Fibroblast of lung (primary cell): ENCODE results near the gene MDK. TPM values are rescaled to one million over a fixed set of nuclear protein-coding genes. Genes with fewer than 3 reads are reported as not detected.
A peak's percentile ranks its signal among the peaks of the same experiment; 100 is the strongest.

Experiments
- DNase-seq, 2 donors: peaks; one replicate each; pipeline versions ENCODE4 v3.0.0 to v3.0.0-alpha.2; 2010; ENCODE audit warnings: low read depth in 2 of 2
- H2AFZ ChIP-seq: 2 replicates; pipeline ENCODE4 v1.5.1; 2012; ENCODE audit warnings: low read length, control low read depth, inconsistent platforms
- H3K27ac ChIP-seq: 2 replicates; pipeline ENCODE4 v1.5.1; 2011; ENCODE audit warnings: low read length, control low read depth; ENCODE audit not compliant: insufficient read depth
- H3K27me3 ChIP-seq: 2 replicates; pipeline ENCODE4 v1.5.1; 2011; ENCODE audit warnings: mild to moderate bottlenecking, low read length; ENCODE audit not compliant: control insufficient read depth, insufficient read depth
- H3K36me3 ChIP-seq: 2 replicates; pipeline ENCODE4 v1.5.1; 2011; ENCODE audit warnings: low read length; ENCODE audit not compliant: control insufficient read depth, insufficient read depth
- H3K4me1 ChIP-seq: 2 replicates; pipeline ENCODE4 v1.5.1; 2011; ENCODE audit warnings: low read length; ENCODE audit not compliant: control insufficient read depth, insufficient read depth; ENCODE audit errors: extremely low read depth
- H3K4me2 ChIP-seq: 2 replicates; pipeline ENCODE4 v1.5.1; 2011; ENCODE audit warnings: low read length, control low read depth; ENCODE audit not compliant: insufficient read depth; ENCODE audit errors: extremely low read depth
- H3K4me3 ChIP-seq, 4 experiments: fragments of 200-600 bp in 1 of 4; sonication (generic) in 1 of 4; replicated peaks in 1 of 4; 2 replicates each; pipeline ENCODE4 v1.5.1; 2011 to 2016; ENCODE audit warnings: low read length in 4 of 4, low read depth in 3 of 4, mild to moderate bottlenecking in 3 of 4, control low read depth in 2 of 4, inconsistent platforms in 1 of 4, mixed read lengths in 1 of 4; ENCODE audit not compliant: insufficient read depth in 1 of 4; ENCODE audit errors: control extremely low read depth in 1 of 4
- H3K79me2 ChIP-seq: 2 replicates; pipeline ENCODE4 v1.5.1; 2012; ENCODE audit warnings: mild to moderate bottlenecking, low read length, inconsistent platforms; ENCODE audit not compliant: control insufficient read depth, insufficient read depth
- H3K9ac ChIP-seq: 2 replicates; pipeline ENCODE4 v1.5.1; 2011; ENCODE audit warnings: mild to moderate bottlenecking, low read length, control low read depth; ENCODE audit not compliant: insufficient read depth
- H3K9me3 ChIP-seq: 2 replicates; pipeline ENCODE4 v1.5.1; 2012; ENCODE audit warnings: low read depth, low read length; ENCODE audit not compliant: control insufficient read depth, insufficient read depth
- H4K20me1 ChIP-seq: 2 replicates; pipeline ENCODE4 v1.5.1; 2011; ENCODE audit warnings: low read length; ENCODE audit not compliant: control insufficient read depth, insufficient read depth; ENCODE audit errors: extremely low read depth
- CTCF ChIP-seq, 2 donors: IDR thresholded peaks in 1 of 2; conservative IDR thresholded peaks in 1 of 2; 1 replicate in 1 of 2; 2 replicates in 1 of 2; pipeline ENCODE4 v1.5.1; 2011 to 2012; ENCODE audit warnings: low read length in 2 of 2, control low read depth in 1 of 2, inconsistent platforms in 1 of 2, low read depth in 1 of 2, mild to moderate bottlenecking in 1 of 2
- EZH2 ChIP-seq: IDR thresholded peaks from 2 replicates; pipeline ENCODE4 v1.5.1; 2012; ENCODE audit warnings: low read length, control low read depth, mild to moderate bottlenecking; ENCODE audit errors: missing control alignments
- polyA plus RNA-seq, 2 donors: library from polyadenylated mRNA; depleted of rRNA in 1 of 2; stranded (reverse) in 1 of 2; unstranded in 1 of 2; fragments of >200 nt; gene quantifications; 2 replicates each; pipeline ENCODE4 v1.2.1, GENCODE V29; 2011 to 2012; ENCODE audit warnings: missing spikeins in 1 of 2
- total RNA-seq: library from RNA; depleted of rRNA; stranded (reverse); fragments of >200 nt; gene quantifications from 2 replicates; pipeline ENCODE4 v1.2.1, GENCODE V29; 2014

MDK gene
- total and polyA plus RNA-seq, 2 donors (not counting 1 experiment from before 2014, with no cell fraction given): 44.6 to 131 TPM

- TF ChIP-seq EZH2 (no peak), CTCF (conservative IDR thresholded peaks at IDR 0.05 in 1 of 2, IDR thresholded peaks at IDR 0.05 in 1 of 2; ENCODE audit: low read depth in 1 of 2, low read length in 2 of 2) (no peak)
- peaks cover 5% of the 10 kb centered on the region for H3K4me1 ChIP-seq
- H2AFZ ChIP-seq: no peak overlapping the region
These were observed 11.2 kb downstream of the MDK start for GRCh38 chr11:46392421-46393230.

GRCh38 chr11:46393231-46393616 is 11.8 kb downstream of the MDK start:
- H3K27ac ChIP-seq: no peak overlapping the region
- TF ChIP-seq CTCF (conservative IDR thresholded peaks at IDR 0.05 in 1 of 2, IDR thresholded peaks at IDR 0.05 in 1 of 2; ENCODE audit: low read depth in 1 of 2, low read length in 2 of 2) (no peak), EZH2 (no peak)

More at GRCh38 chr11:46392421-46393230, 11.2 kb downstream of the MDK start:
- H3K27ac ChIP-seq: no peak overlapping the region
- H3K4me2 ChIP-seq: peak overlapping the region; percentile 78
- H3K79me2 ChIP-seq: no peaks in the 10 kb centered on the region
- peak; percentile 71 to 75 for DNase-seq
- H3K36me3 ChIP-seq: no peaks in the 10 kb centered on the region
- H3K9ac ChIP-seq: no peak overlapping the region
- H3K4me3 ChIP-seq: peak overlapping the region; percentile 12 to 47 (median 27)
- H3K9me3 ChIP-seq: no peaks in the 10 kb centered on the region
- peaks cover 31% of the 10 kb centered on the region for H3K27me3 ChIP-seq
- no peaks in the 10 kb centered on the region for H4K20me1 ChIP-seq

GRCh38 chr11:46393759-46394158 is 12.3 kb downstream of the MDK start:
- DNase-seq: no peak
- Histone ChIP-seq H3K4me2 (no peak overlapping the region), H3K9me3 (no peaks in the 10 kb centered on the region), H3K4me3 (no peak overlapping the region), H2AFZ (no peak overlapping the region), H3K36me3 (no peaks in the 10 kb centered on the region), H3K4me1 (peaks cover 5% of the 10 kb centered on the region), H3K9ac (no peak overlapping the region), H3K79me2 (no peaks in the 10 kb centered on the region), H3K27me3 (peaks cover 20% of the 10 kb centered on the region), H3K27ac (no peak overlapping the region), H4K20me1 (no peaks in the 10 kb centered on the region)
- TF ChIP-seq CTCF (conservative IDR thresholded peaks at IDR 0.05 in 1 of 2, IDR thresholded peaks at IDR 0.05 in 1 of 2; ENCODE audit: low read depth in 1 of 2, low read length in 2 of 2) (no peak), EZH2 (no peak)

More at GRCh38 chr11:46393231-46393616, 11.8 kb downstream of the MDK start:
- H3K36me3 ChIP-seq: no peaks in the 10 kb centered on the region
- no peak for DNase-seq
- no peak overlapping the region for H3K4me3 ChIP-seq
- H3K27me3 ChIP-seq: peaks cover 25% of the 10 kb centered on the region
- no peaks in the 10 kb centered on the region for H3K79me2 ChIP-seq
- H3K9me3 ChIP-seq: no peaks in the 10 kb centered on the region
- H3K4me1 ChIP-seq: peaks cover 5% of the 10 kb centered on the region
- no peaks in the 10 kb centered on the region for H4K20me1 ChIP-seq
- H3K4me2 ChIP-seq: no peak overlapping the region
- no peak overlapping the region for H2AFZ ChIP-seq
- H3K9ac ChIP-seq: no peak overlapping the region
